Testis (tissue), 3 donors: ENCODE results near the gene EXOG. TPM values are rescaled to one million over a fixed set of nuclear protein-coding genes. Genes with fewer than 3 reads are reported as not detected.

ENCODE experiments used
- DNase-seq: peaks from one replicate; pipeline ENCODE4 v3.0.0-alpha.2; 2019
- H3K27ac ChIP-seq, 2 donors: fragments of 200-600 bp; sonication (generic); one replicate each; pipeline ENCODE4 v1.5.1; 2019
- H3K27me3 ChIP-seq: fragments of 200-600 bp; sonication (generic); one replicate; pipeline ENCODE4 v1.5.1; 2019
- H3K36me3 ChIP-seq: fragments of 200-600 bp; sonication (generic); one replicate; pipeline ENCODE4 v1.5.1; 2017; ENCODE audit warnings: low read depth; ENCODE audit errors: missing control alignments
- H3K4me1 ChIP-seq: fragments of 200-600 bp; sonication (generic); one replicate; pipeline ENCODE4 v1.5.1; 2019
- H3K4me3 ChIP-seq, 2 donors: fragments of 200-600 bp; sonication (generic); one replicate each; pipeline ENCODE4 v1.5.1; 2017 to 2019
- H3K9me3 ChIP-seq: fragments of 200-600 bp; sonication (generic); one replicate; pipeline ENCODE4 v1.5.1; 2017
- POLR2A ChIP-seq: fragments of 450-650 bp; IDR thresholded peaks from one replicate; pipeline ENCODE4 v1.6.1; 2017; ENCODE audit warnings: antibody characterized with exemption, mild to moderate bottlenecking, moderate library complexity
- WGBS, 2 donors: methylation state at CpG; one replicate each; pipeline ENCODE4 v1.1.5; 2018; 5-methylcytosine and 5-hydroxymethylcytosine counted together
- intact Hi-C: fragments of 100-400 bp; cut with DNase I; formaldehyde crosslinking; loops from one replicate; pipeline ENCODE4 v1.15.1; 2023; ENCODE audit warnings: low total_unique reads
- polyA plus RNA-seq: library from polyadenylated mRNA; stranded (reverse); fragments of 350-450 nt; fragmentation: Illumina TruSeq; extraction: RNeasy Lipid Tissue Mini Kit (QIAGEN cat#74804); gene quantifications from one replicate; pipeline ENCODE4 v1.2.3, GENCODE V29; 2014; ENCODE audit warnings: low read depth, low replicate concordance; ENCODE audit not compliant: insufficient read depth
- total RNA-seq, 2 donors: library from RNA; depleted of rRNA; stranded (reverse); fragments of >200 nt; gene quantifications; one replicate each; pipeline ENCODE4 v1.2.3, GENCODE V29; 2016
- TF ChIP-seq, protein P1 (sequence below), 3 experiments: fragments of 450-650 bp in 2 of 3; fragments of 200-600 bp in 1 of 3; sonication (generic) in 1 of 3; IDR thresholded peaks; one replicate each; pipeline ENCODE4 v1.5.1; 2016 to 2019; ENCODE audit warnings: antibody characterized with exemption in 3 of 3, mild to moderate bottlenecking in 2 of 3, moderate library complexity in 1 of 3

EXOG gene
- total and polyA plus RNA-seq, 3 donors from 2014 or later, result 14.8 to 17.3 (median 15.7) TPM

DNA sequence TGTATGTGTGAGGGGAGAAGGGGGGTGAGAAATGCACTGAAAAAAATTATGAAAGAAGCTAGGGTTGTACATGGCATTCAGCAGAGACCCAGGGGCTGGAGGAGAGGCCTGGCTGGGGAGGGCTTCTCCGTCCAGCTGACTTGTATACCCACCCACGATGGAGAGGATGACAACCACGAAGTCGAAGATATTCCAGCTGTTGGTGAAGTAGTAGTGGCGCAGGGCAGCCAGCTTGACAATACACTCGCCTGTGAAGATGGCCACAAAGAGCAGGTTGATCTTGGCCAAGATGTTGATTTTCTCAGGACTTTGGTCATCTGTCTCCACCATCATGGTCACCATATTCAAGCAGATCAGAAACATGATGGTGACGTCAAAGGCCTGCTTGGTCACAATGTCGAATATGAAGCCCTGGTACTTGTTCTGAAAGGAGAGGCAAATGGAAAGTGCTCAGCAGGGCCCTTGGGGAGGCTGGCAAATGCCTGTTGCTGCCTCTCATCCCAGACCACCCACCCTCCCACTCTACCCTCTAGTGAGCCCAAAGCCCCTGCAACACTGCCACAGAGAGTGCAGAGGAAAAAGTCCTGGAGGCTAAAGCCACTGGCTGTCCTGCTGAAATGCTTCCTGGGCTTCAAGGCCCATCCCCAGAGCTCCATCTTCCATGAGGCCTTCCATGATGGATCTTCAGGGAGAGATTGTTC lies 58.1 kb downstream of the EXOG start:
- H3K9me3 ChIP-seq, result no peaks in the 10 kb centered on the region
- no peak for DNase-seq
- no peak overlapping the region for H3K4me3 ChIP-seq
- WGBS, 2 donors, result 92 to 94% methylated on average over 8 of the region's 8 CpGs
- H3K36me3 ChIP-seq, result no peaks in the 10 kb centered on the region
- intact Hi-C loops, result no loop called here
- no peak overlapping the region for H3K27ac ChIP-seq
- TF ChIP-seq POLR2A, result no peak
- TF ChIP-seq, protein P1, sequence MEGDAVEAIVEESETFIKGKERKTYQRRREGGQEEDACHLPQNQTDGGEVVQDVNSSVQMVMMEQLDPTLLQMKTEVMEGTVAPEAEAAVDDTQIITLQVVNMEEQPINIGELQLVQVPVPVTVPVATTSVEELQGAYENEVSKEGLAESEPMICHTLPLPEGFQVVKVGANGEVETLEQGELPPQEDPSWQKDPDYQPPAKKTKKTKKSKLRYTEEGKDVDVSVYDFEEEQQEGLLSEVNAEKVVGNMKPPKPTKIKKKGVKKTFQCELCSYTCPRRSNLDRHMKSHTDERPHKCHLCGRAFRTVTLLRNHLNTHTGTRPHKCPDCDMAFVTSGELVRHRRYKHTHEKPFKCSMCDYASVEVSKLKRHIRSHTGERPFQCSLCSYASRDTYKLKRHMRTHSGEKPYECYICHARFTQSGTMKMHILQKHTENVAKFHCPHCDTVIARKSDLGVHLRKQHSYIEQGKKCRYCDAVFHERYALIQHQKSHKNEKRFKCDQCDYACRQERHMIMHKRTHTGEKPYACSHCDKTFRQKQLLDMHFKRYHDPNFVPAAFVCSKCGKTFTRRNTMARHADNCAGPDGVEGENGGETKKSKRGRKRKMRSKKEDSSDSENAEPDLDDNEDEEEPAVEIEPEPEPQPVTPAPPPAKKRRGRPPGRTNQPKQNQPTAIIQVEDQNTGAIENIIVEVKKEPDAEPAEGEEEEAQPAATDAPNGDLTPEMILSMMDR (IDR thresholded peaks at IDR 0.05), result no peak
- H3K27me3 ChIP-seq, result no peaks in the 10 kb centered on the region
- H3K4me1 ChIP-seq, result no peaks in the 10 kb centered on the region

DNA sequence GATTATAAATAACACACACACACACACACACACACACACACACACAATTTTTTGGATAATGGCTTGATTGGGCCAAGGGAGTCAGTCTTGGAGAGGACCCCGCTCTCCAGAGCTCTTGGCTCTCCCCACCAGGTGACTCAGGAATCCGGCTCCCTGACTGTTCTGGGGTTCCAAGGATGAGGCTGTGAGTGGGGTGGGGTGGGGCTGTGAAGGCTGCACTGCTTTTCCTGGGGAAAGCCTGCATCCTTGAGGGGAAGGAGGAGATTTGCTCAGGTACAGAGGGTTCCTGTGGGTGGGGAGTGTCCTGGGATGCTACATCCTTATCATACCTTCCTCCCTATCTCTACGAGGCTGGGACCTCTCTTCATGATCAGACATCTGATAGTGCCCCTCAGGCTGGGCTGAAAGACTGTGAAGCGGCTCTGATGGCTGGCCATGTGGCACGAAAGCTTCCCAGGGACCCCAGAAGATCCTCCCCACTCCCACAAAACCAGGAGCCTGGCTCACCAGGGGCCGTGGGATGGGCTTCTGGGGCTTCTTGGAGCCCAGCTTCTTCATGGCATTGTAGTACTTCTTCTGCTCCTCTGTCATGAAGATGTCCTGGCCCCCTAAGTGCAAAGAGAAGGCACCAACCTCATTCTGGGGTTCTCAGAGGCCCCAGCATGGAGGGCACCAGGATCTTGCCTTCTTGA lies 59.2 kb downstream of the EXOG start:
- intact Hi-C loops, result no loop called here
- H3K4me1 ChIP-seq, result no peaks in the 10 kb centered on the region
- DNase-seq, result no peak
- H3K27ac ChIP-seq, result no peak overlapping the region
- TF ChIP-seq, protein P1 (IDR thresholded peaks at IDR 0.05), result no peak
- no peak for TF ChIP-seq POLR2A
- WGBS, 2 donors, result 87 to 94% methylated on average over 2 to 6 of the region's 6 CpGs
- no peaks in the 10 kb centered on the region for H3K9me3 ChIP-seq
- no peaks in the 10 kb centered on the region for H3K36me3 ChIP-seq
- H3K4me3 ChIP-seq, result no peak overlapping the region
- H3K27me3 ChIP-seq, result no peaks in the 10 kb centered on the region

DNA sequence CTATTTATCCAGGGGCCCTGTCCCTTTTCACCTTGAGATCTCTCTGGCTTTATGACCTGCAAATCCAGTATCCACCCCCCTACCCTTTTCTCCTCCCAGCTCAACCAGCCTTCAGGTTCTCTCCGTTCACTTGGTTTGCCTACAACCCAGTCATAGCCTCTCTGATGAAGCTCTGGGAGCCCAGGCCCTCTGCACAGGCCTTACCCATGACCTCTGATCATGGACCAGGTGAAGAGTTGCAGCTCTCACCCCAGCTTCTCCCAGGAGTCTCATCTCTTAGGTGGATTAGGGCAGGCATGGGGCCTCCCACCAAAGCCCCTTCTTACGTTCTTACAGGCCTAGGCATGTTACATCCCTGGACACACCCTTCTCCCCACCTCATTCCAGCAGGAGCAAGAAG lies 59.8 kb downstream of the EXOG start:
- no peak overlapping the region for H3K4me3 ChIP-seq
- intact Hi-C loops, result no loop called here
- H3K4me1 ChIP-seq, result no peaks in the 10 kb centered on the region
- 91 to 96% methylated on average over 2 of the region's 2 CpGs for WGBS, 2 donors
- no peak for DNase-seq
- H3K27ac ChIP-seq, result no peak overlapping the region
- no peaks in the 10 kb centered on the region for H3K9me3 ChIP-seq
- TF ChIP-seq, protein P1 (IDR thresholded peaks at IDR 0.05), result no peak
- no peak for TF ChIP-seq POLR2A
- H3K36me3 ChIP-seq, result no peaks in the 10 kb centered on the region
- H3K27me3 ChIP-seq, result no peaks in the 10 kb centered on the region

DNA sequence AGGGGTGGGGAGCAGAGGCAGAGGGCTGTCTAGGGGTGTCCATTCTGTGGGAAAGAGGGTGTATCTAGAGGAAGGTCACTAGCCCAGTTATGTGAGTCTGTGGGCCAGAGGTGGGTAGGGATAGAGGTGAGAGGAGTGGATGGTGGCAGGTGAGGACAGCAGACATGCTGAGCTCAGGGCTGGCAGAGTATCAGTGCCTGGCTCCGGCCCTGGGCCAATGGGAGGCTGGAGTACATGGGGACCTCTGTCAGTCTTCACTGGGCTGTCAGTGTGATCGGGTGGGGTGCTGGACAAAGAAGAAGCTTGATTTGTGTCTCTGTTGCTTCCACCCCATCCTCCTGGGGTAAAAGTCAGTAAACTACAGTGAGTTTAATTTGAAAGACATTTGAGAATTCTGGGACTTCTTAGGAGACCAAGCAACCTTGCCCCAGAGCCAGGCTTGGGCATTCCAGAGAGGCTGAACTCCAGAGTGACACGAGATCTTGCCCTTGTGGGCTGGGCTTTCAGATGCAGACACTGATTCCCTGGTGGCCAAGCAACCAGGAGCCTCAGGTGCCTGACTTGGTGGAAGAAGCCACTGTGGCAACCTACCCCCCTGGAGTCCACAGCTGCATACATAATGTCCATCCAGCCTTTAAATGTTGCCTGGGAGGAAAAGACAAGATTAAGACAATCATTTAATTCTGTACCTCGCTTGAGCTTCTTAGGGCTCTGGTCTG lies 60.7 kb downstream of the EXOG start:
- DNase-seq, result no peak
- no peak overlapping the region for H3K27ac ChIP-seq
- H3K4me3 ChIP-seq, result no peak overlapping the region
- no peaks in the 10 kb centered on the region for H3K36me3 ChIP-seq
- TF ChIP-seq POLR2A, result no peak
- TF ChIP-seq, protein P1 (IDR thresholded peaks at IDR 0.05), result no peak
- 74 to 88% methylated on average over 3 to 4 of the region's 4 CpGs for WGBS, 2 donors
- intact Hi-C loops, result no loop called here
- no peaks in the 10 kb centered on the region for H3K27me3 ChIP-seq
- H3K9me3 ChIP-seq, result no peaks in the 10 kb centered on the region
- H3K4me1 ChIP-seq, result no peaks in the 10 kb centered on the region
